ENCODE measurements around the gene RABGAP1L.
"Not testable (repeated sequence)": the region's sequence is repeated elsewhere in the genome, so short reads cannot be mapped to it uniquely, and the experiment has no call there.

The RABGAP1L gene

GRCh38 chr1:174135211-174135610 lies 24.1 kb upstream of the RABGAP1L start:
- H3K4me2 ChIP-seq (ENCODE audit: low read length): no peak overlapping the region
- H3K4ac ChIP-seq (ENCODE audit: low read depth, low read length): no peak overlapping the region
- no peak overlapping the region for H4K8ac ChIP-seq (ENCODE audit: low read depth, low read length)
- H3K36me3 ChIP-seq (ENCODE audit: control insufficient read depth in 1 of 2, insufficient read depth in 2 of 2, low read length in 2 of 2): no peaks in the 10 kb centered on the region
- H4K12ac ChIP-seq (ENCODE audit: low read depth, low read length): no peak overlapping the region
- no peak overlapping the region for H3K4me3 ChIP-seq (ENCODE audit: low read depth, low read length)
- WGBS (ENCODE audit: extremely low coverage, insufficient coverage, insufficient read length): no CpG with 5 or more reads among the region's 2 CpGs
- H3K79me2 ChIP-seq (ENCODE audit: control insufficient read depth, insufficient read depth, low read length, poor library complexity): no peaks in the 10 kb centered on the region
- H3K4me1 ChIP-seq (ENCODE audit: control insufficient read depth in 1 of 2, insufficient read depth in 2 of 2, low read length in 2 of 2): no peaks in the 10 kb centered on the region
- no peak overlapping the region for H3K27ac ChIP-seq (ENCODE audit: low read depth, low read length)
- H3K79me1 ChIP-seq (ENCODE audit: low read length): no peaks in the 10 kb centered on the region
- H2AFZ ChIP-seq (ENCODE audit: insufficient read depth, low read length, poor library complexity): no peak overlapping the region
- no peak overlapping the region for H3K18ac ChIP-seq (ENCODE audit: low read length)
- H3K14ac ChIP-seq (ENCODE audit: low read length): no peak overlapping the region
- peak in 1 of 2 donors; percentile 51 for DNase-seq
- H4K91ac ChIP-seq (ENCODE audit: low read depth, low read length): no peak overlapping the region
- no peak overlapping the region for H3K9ac ChIP-seq (ENCODE audit: low read length)
- no peak overlapping the region for H2BK120ac ChIP-seq (ENCODE audit: insufficient read depth, low read length, poor library complexity)
- no peak overlapping the region for H3K23ac ChIP-seq (ENCODE audit: low read length)
- H3K27me3 ChIP-seq (ENCODE audit: insufficient read depth, low read length): no peaks in the 10 kb centered on the region
- no peak overlapping the region for H2BK12ac ChIP-seq (ENCODE audit: low read length)
- no peak overlapping the region for H2BK5ac ChIP-seq (ENCODE audit: low read depth, low read length, poor library complexity)
- H3K9me3 ChIP-seq (ENCODE audit: insufficient read depth, low read depth, low read length): no peaks in the 10 kb centered on the region
- H2AK5ac ChIP-seq (ENCODE audit: low read length): no peak overlapping the region

- Histone ChIP-seq H3K27ac (ENCODE audit: low read depth, low read length) (no peak overlapping the region), H3K4me1 (ENCODE audit: control insufficient read depth in 1 of 2, insufficient read depth in 2 of 2, low read length in 2 of 2) (no peaks in the 10 kb centered on the region)
Observed at GRCh38 chr1:174136714-174137113, 22.6 kb upstream of the RABGAP1L start.

GRCh38 chr1:174142836-174143235 lies 16.5 kb upstream of the RABGAP1L start:
- DNase-seq: no peak
- no CpG with 5 or more reads among the region's 5 CpGs for WGBS (ENCODE audit: extremely low coverage, insufficient coverage, insufficient read length)

More at GRCh38 chr1:174136714-174137113, 22.6 kb upstream of the RABGAP1L start:
- no peak overlapping the region for H2AK5ac ChIP-seq (ENCODE audit: low read length)
- no peak overlapping the region for H3K4me2 ChIP-seq (ENCODE audit: low read length)
- H4K12ac ChIP-seq (ENCODE audit: low read depth, low read length): no peak overlapping the region
- no peak overlapping the region for H2BK12ac ChIP-seq (ENCODE audit: low read length)
- DNase-seq: no peak
- H3K14ac ChIP-seq (ENCODE audit: low read length): no peak overlapping the region
- no peak overlapping the region for H3K4ac ChIP-seq (ENCODE audit: low read depth, low read length)
- no peak overlapping the region for H3K4me3 ChIP-seq (ENCODE audit: low read depth, low read length)
- no peak overlapping the region for H4K8ac ChIP-seq (ENCODE audit: low read depth, low read length)
- no peaks in the 10 kb centered on the region for H3K79me2 ChIP-seq (ENCODE audit: control insufficient read depth, insufficient read depth, low read length, poor library complexity)
- H3K18ac ChIP-seq (ENCODE audit: low read length): no peak overlapping the region
- no peak overlapping the region for H2AFZ ChIP-seq (ENCODE audit: insufficient read depth, low read length, poor library complexity)
- WGBS (ENCODE audit: extremely low coverage, insufficient coverage, insufficient read length): no CpG with 5 or more reads among the region's 1 CpG
- no peaks in the 10 kb centered on the region for H3K9me3 ChIP-seq (ENCODE audit: insufficient read depth, low read depth, low read length)
- H3K36me3 ChIP-seq (ENCODE audit: control insufficient read depth in 1 of 2, insufficient read depth in 2 of 2, low read length in 2 of 2): no peaks in the 10 kb centered on the region
- H2BK5ac ChIP-seq (ENCODE audit: low read depth, low read length, poor library complexity): no peak overlapping the region
- H3K79me1 ChIP-seq (ENCODE audit: low read length): no peaks in the 10 kb centered on the region
- no peak overlapping the region for H3K9ac ChIP-seq (ENCODE audit: low read length)
- H3K23ac ChIP-seq (ENCODE audit: low read length): no peak overlapping the region
- H4K91ac ChIP-seq (ENCODE audit: low read depth, low read length): no peak overlapping the region
- H2BK120ac ChIP-seq (ENCODE audit: insufficient read depth, low read length, poor library complexity): no peak overlapping the region
- H3K27me3 ChIP-seq (ENCODE audit: insufficient read depth, low read length): no peaks in the 10 kb centered on the region

GRCh38 chr1:174143727-174144396 lies 15.5 kb upstream of the RABGAP1L start:
- H3K27me3 ChIP-seq (ENCODE audit: insufficient read depth, low read length); H3K4me1 ChIP-seq (ENCODE audit: control insufficient read depth in 1 of 2, insufficient read depth in 2 of 2, low read length in 2 of 2); H3K14ac ChIP-seq (ENCODE audit: low read length); H3K23ac ChIP-seq (ENCODE audit: low read length); H3K36me3 ChIP-seq (ENCODE audit: control insufficient read depth in 1 of 2, insufficient read depth in 2 of 2, low read length in 2 of 2); H2BK120ac ChIP-seq (ENCODE audit: insufficient read depth, low read length, poor library complexity); H4K91ac ChIP-seq (ENCODE audit: low read depth, low read length); H2AK5ac ChIP-seq (ENCODE audit: low read length); H3K79me2 ChIP-seq (ENCODE audit: control insufficient read depth, insufficient read depth, low read length, poor library complexity); H3K9me3 ChIP-seq (ENCODE audit: insufficient read depth, low read depth, low read length); H3K79me1 ChIP-seq (ENCODE audit: low read length); H3K27ac ChIP-seq (ENCODE audit: low read depth, low read length); H4K12ac ChIP-seq (ENCODE audit: low read depth, low read length); H3K18ac ChIP-seq (ENCODE audit: low read length); H3K4me3 ChIP-seq (ENCODE audit: low read depth, low read length); H4K8ac ChIP-seq (ENCODE audit: low read depth, low read length); H2BK12ac ChIP-seq (ENCODE audit: low read length); H2BK5ac ChIP-seq (ENCODE audit: low read depth, low read length, poor library complexity); H3K4ac ChIP-seq (ENCODE audit: low read depth, low read length); H3K9ac ChIP-seq (ENCODE audit: low read length); H3K4me2 ChIP-seq (ENCODE audit: low read length); DNase-seq; H2AFZ ChIP-seq (ENCODE audit: insufficient read depth, low read length, poor library complexity): not testable (repeated sequence)
- no CpG with 5 or more reads among the region's 12 CpGs for WGBS (ENCODE audit: extremely low coverage, insufficient coverage, insufficient read length)

More at GRCh38 chr1:174142836-174143235, 16.5 kb upstream of the RABGAP1L start:
- no peak overlapping the region for H4K91ac ChIP-seq (ENCODE audit: low read depth, low read length)
- no peaks in the 10 kb centered on the region for H3K36me3 ChIP-seq (ENCODE audit: control insufficient read depth in 1 of 2, insufficient read depth in 2 of 2, low read length in 2 of 2)
- H3K79me1 ChIP-seq (ENCODE audit: low read length): no peaks in the 10 kb centered on the region
- no peak overlapping the region for H3K4ac ChIP-seq (ENCODE audit: low read depth, low read length)
- H2BK5ac ChIP-seq (ENCODE audit: low read depth, low read length, poor library complexity): no peak overlapping the region
- no peak overlapping the region for H3K9ac ChIP-seq (ENCODE audit: low read length)
- H3K27ac ChIP-seq (ENCODE audit: low read depth, low read length): no peak overlapping the region
- no peak overlapping the region for H4K12ac ChIP-seq (ENCODE audit: low read depth, low read length)
- H3K79me2 ChIP-seq (ENCODE audit: control insufficient read depth, insufficient read depth, low read length, poor library complexity): no peaks in the 10 kb centered on the region
- H2BK120ac ChIP-seq (ENCODE audit: insufficient read depth, low read length, poor library complexity): no peak overlapping the region
- H3K27me3 ChIP-seq (ENCODE audit: insufficient read depth, low read length): no peaks in the 10 kb centered on the region
- no peak overlapping the region for H3K23ac ChIP-seq (ENCODE audit: low read length)
- H2BK12ac ChIP-seq (ENCODE audit: low read length): no peak overlapping the region
- H2AFZ ChIP-seq (ENCODE audit: insufficient read depth, low read length, poor library complexity): no peak overlapping the region
- no peaks in the 10 kb centered on the region for H3K9me3 ChIP-seq (ENCODE audit: insufficient read depth, low read depth, low read length)
- H3K14ac ChIP-seq (ENCODE audit: low read length): no peak overlapping the region
- no peak overlapping the region for H3K4me2 ChIP-seq (ENCODE audit: low read length)
- H3K4me1 ChIP-seq (ENCODE audit: control insufficient read depth in 1 of 2, insufficient read depth in 2 of 2, low read length in 2 of 2): no peaks in the 10 kb centered on the region
- H2AK5ac ChIP-seq (ENCODE audit: low read length): no peak overlapping the region
- H3K18ac ChIP-seq (ENCODE audit: low read length): no peak overlapping the region
- H3K4me3 ChIP-seq (ENCODE audit: low read depth, low read length): no peak overlapping the region
- H4K8ac ChIP-seq (ENCODE audit: low read depth, low read length): no peak overlapping the region

Data from trophoblast cell (in vitro differentiated cells and primary cell).